BLaER1 treated with 17β-estradiol and CSF1 and Interleukin-3, amounts not matched to agents 10 nM and 100 nM (cell line): ENCODE data around the gene SOX8.

Experiments
- H3K27ac ChIP-seq, 11 experiments: shearing (Covaris generic); formaldehyde crosslinking; 2 replicates each; pipeline ENCODE4 v1.8.1; 2022
- H3K27me3 ChIP-seq, 11 experiments: shearing (Covaris generic); formaldehyde crosslinking; 2 replicates each; pipeline ENCODE4 v1.8.1; 2022
- H3K36me3 ChIP-seq, 11 experiments: shearing (Covaris generic); formaldehyde crosslinking; 2 replicates each; pipeline ENCODE4 v1.8.1; 2022
- H3K4me1 ChIP-seq, 10 experiments: shearing (Covaris generic); formaldehyde crosslinking; 2 replicates each; pipeline ENCODE4 v1.8.1; 2022
- H3K4me2 ChIP-seq, 11 experiments: shearing (Covaris generic); formaldehyde crosslinking; 2 replicates each; pipeline ENCODE4 v1.8.1; 2022
- H3K4me3 ChIP-seq, 10 experiments: shearing (Covaris generic); formaldehyde crosslinking; 2 replicates each; pipeline ENCODE4 v1.8.1; 2022
- H3K9ac ChIP-seq, 11 experiments: shearing (Covaris generic); formaldehyde crosslinking; 2 replicates each; pipeline ENCODE4 v1.8.1; 2022
- H3K9me3 ChIP-seq, 11 experiments: shearing (Covaris generic); formaldehyde crosslinking; replicated peaks in 1 of 11; 2 replicates each; pipeline ENCODE4 v1.8.1; 2022
- H4K20me1 ChIP-seq, 11 experiments: shearing (Covaris generic); formaldehyde crosslinking; 2 replicates each; pipeline ENCODE4 v1.8.1; 2022
- Cebpa-rat ChIP-seq, 11 experiments: shearing (Covaris generic); IDR thresholded peaks; 2 replicates each; pipeline ENCODE4 v1.8.1; 2022

The SOX8 gene

GRCh38 chr16:985646-986400 lies 4.3 kb downstream of the SOX8 start:
- H3K4me1 ChIP-seq = peaks cover 4 to 32% (median 21%) of the 10 kb centered on the region in 10 experiments; a peak in 17 of 20 replicates
- H4K20me1 ChIP-seq = peaks cover 0 to 90% (median 32%) of the 10 kb centered on the region in 11 experiments; a peak in 17 of 22 replicates
- TF ChIP-seq Cebpa-rat (IDR thresholded peaks at IDR 0.05) = no peak
- no peak overlapping the region for H3K9ac ChIP-seq
- no peak overlapping the region for H3K4me3 ChIP-seq
- H3K9me3 ChIP-seq = no peaks in the 10 kb centered on the region
- peak overlapping the region in 7 of 11 experiments; percentile 10 to 63 (median 51); a peak in 11 of 22 replicates for H3K4me2 ChIP-seq
- no peak overlapping the region for H3K27ac ChIP-seq
- peaks cover 84 to 100% (median 100%) of the 10 kb centered on the region in 11 experiments for H3K27me3 ChIP-seq
- H3K36me3 ChIP-seq = no peaks in the 10 kb centered on the region

GRCh38 chr16:986411-986810 lies 4.8 kb downstream of the SOX8 start:
- Histone ChIP-seq H3K9me3 (no peaks in the 10 kb centered on the region), H3K4me2 (peak overlapping the region in 6 of 11 experiments; percentile 10 to 63 (median 53); a peak in 10 of 22 replicates), H3K9ac (no peak overlapping the region), H3K36me3 (no peaks in the 10 kb centered on the region), H4K20me1 (peaks cover 0 to 93% (median 32%) of the 10 kb centered on the region in 11 experiments; a peak in 17 of 22 replicates), H3K27ac (no peak overlapping the region), H3K27me3 (peaks cover 82 to 100% (median 100%) of the 10 kb centered on the region in 11 experiments), H3K4me1 (peaks cover 4 to 29% (median 18%) of the 10 kb centered on the region in 10 experiments; a peak in 17 of 20 replicates), H3K4me3 (no peak overlapping the region)
- no peak for TF ChIP-seq Cebpa-rat (IDR thresholded peaks at IDR 0.05)

GRCh38 chr16:986925-987582 lies 5.5 kb downstream of the SOX8 start:
- Histone ChIP-seq H3K27ac (no peak overlapping the region), H3K36me3 (no peaks in the 10 kb centered on the region), H3K4me1 (peaks cover 0 to 24% (median 13%) of the 10 kb centered on the region in 10 experiments; a peak in 16 of 20 replicates), H3K27me3 (peaks cover 80 to 99% (median 98%) of the 10 kb centered on the region in 11 experiments), H3K9ac (no peak overlapping the region), H4K20me1 (peaks cover 0 to 92% (median 28%) of the 10 kb centered on the region in 11 experiments; a peak in 17 of 22 replicates), H3K9me3 (no peaks in the 10 kb centered on the region), H3K4me3 (no peak overlapping the region), H3K4me2 (no peak overlapping the region)
- no peak for TF ChIP-seq Cebpa-rat (IDR thresholded peaks at IDR 0.05)

GRCh38 chr16:987906-988305 lies 6.3 kb downstream of the SOX8 start:
- Histone ChIP-seq H3K9ac (no peak overlapping the region), H3K27me3 (peaks cover 80 to 99% (median 98%) of the 10 kb centered on the region in 11 experiments)
- TF ChIP-seq Cebpa-rat (IDR thresholded peaks at IDR 0.05) = no peak

GRCh38 chr16:988471-989353 lies 7.1 kb downstream of the SOX8 start:
- no peak for TF ChIP-seq Cebpa-rat (IDR thresholded peaks at IDR 0.05)
- no peaks in the 10 kb centered on the region for H3K9me3 ChIP-seq
- H3K27me3 ChIP-seq = peaks cover 76 to 96% (median 94%) of the 10 kb centered on the region in 11 experiments
- H3K36me3 ChIP-seq = no peaks in the 10 kb centered on the region
- no peak overlapping the region for H3K9ac ChIP-seq
- no peak overlapping the region for H3K27ac ChIP-seq
- H3K4me2 ChIP-seq = peak overlapping the region in 2 of 11 experiments; percentile 7 to 25; a peak in 3 of 22 replicates
- no peak overlapping the region for H3K4me3 ChIP-seq
- peaks cover 0 to 79% (median 11%) of the 10 kb centered on the region in 11 experiments; a peak in 16 of 22 replicates for H4K20me1 ChIP-seq
- H3K4me1 ChIP-seq = peaks cover 0 to 22% (median 11%) of the 10 kb centered on the region in 10 experiments; a peak in 11 of 20 replicates

More at GRCh38 chr16:987906-988305, 6.3 kb downstream of the SOX8 start:
- H3K4me2 ChIP-seq = no peak overlapping the region
- H3K9me3 ChIP-seq = no peaks in the 10 kb centered on the region
- peaks cover 0 to 87% (median 19%) of the 10 kb centered on the region in 11 experiments; a peak in 16 of 22 replicates for H4K20me1 ChIP-seq
- no peak overlapping the region for H3K4me3 ChIP-seq
- peaks cover 0 to 22% (median 11%) of the 10 kb centered on the region in 10 experiments; a peak in 11 of 20 replicates for H3K4me1 ChIP-seq
- no peaks in the 10 kb centered on the region for H3K36me3 ChIP-seq
- H3K27ac ChIP-seq = no peak overlapping the region

GRCh38 chr16:989354-989814 lies 7.8 kb downstream of the SOX8 start:
- H3K27me3 ChIP-seq = peaks cover 70 to 91% (median 89%) of the 10 kb centered on the region in 11 experiments
- no peaks in the 10 kb centered on the region for H3K9me3 ChIP-seq
- no peaks in the 10 kb centered on the region for H3K36me3 ChIP-seq
- H3K9ac ChIP-seq = no peak overlapping the region
- peaks cover 0 to 73% (median 8%) of the 10 kb centered on the region in 11 experiments; a peak in 12 of 22 replicates for H4K20me1 ChIP-seq
- no peak overlapping the region for H3K4me2 ChIP-seq
- H3K4me1 ChIP-seq = peaks cover 0 to 22% (median 11%) of the 10 kb centered on the region in 10 experiments; a peak in 11 of 20 replicates
- TF ChIP-seq Cebpa-rat (IDR thresholded peaks at IDR 0.05) = no peak
- no peak overlapping the region for H3K4me3 ChIP-seq
- no peak overlapping the region for H3K27ac ChIP-seq

- Histone ChIP-seq H3K36me3 (no peaks in the 10 kb centered on the region), H3K9me3 (no peaks in the 10 kb centered on the region), H3K27me3 (peaks cover 76 to 91% (median 89%) of the 10 kb centered on the region in 11 experiments), H3K27ac (no peak overlapping the region), H3K4me2 (no peak overlapping the region), H3K9ac (no peak overlapping the region), H4K20me1 (peaks cover 0 to 59% (median 4%) of the 10 kb centered on the region in 11 experiments; a peak in 11 of 22 replicates), H3K4me1 (peaks cover 0 to 16% (median 7%) of the 10 kb centered on the region in 10 experiments; a peak in 11 of 20 replicates), H3K4me3 (no peak overlapping the region)
- no peak for TF ChIP-seq Cebpa-rat (IDR thresholded peaks at IDR 0.05)
Observed at GRCh38 chr16:990516-991291, 9.1 kb downstream of the SOX8 start.
